ENCODE results near the gene PPP1R2B.

The PPP1R2B gene

GRCh38 chr5:156883316-156883875, 33.3 kb downstream of the PPP1R2B start:
- DNase-seq = no peak

GRCh38 chr5:156888520-156888919, 38.4 kb downstream of the PPP1R2B start:
- DNase-seq = no peak

- DNase-seq = no peak
Observed at GRCh38 chr5:156892223-156892622, 42.1 kb downstream of the PPP1R2B start.

- DNase-seq = no peak
Observed at GRCh38 chr5:156892864-156893263, 42.8 kb downstream of the PPP1R2B start.

GRCh38 chr5:156893517-156893916, 43.4 kb downstream of the PPP1R2B start:
- no peak for DNase-seq

GRCh38 chr5:156896546-156896945, 46.5 kb downstream of the PPP1R2B start:
- DNase-seq = no peak

Data from inflammatory macrophage treated with lipopolysaccharide for 1 hour (primary cell).